HepG2 (cell line): Measurements from ENCODE around the gene CALCR. TPM values are rescaled to one million over a fixed set of nuclear protein-coding genes. Genes with fewer than 3 reads are reported as not detected.

Experiments
- ATAC-seq: fragments of 200-7000 bp; cut with Tn5 transposase; 3 replicates; pipeline ENCODE4 v1.9.1; 2020; ENCODE audit warnings: mild to moderate bottlenecking, moderate library complexity
- BruUV-seq: library from RNA; stranded (reverse); fragments of 400-500 nt; replicated peaks from 2 replicates; lab custom pipeline; 2021; lab: Mats Ljungman, UMichigan
- CTCF ChIA-PET: fragments of 300-600 bp; formaldehyde crosslinking; extraction: SDS; loops from one replicate; lab custom pipeline; 2021; ENCODE audit warnings: low total read pairs, inconsistent platforms, low intra/inter-chr PET ratio; lab: Yijun Ruan, JAX
- POLR2A ChIA-PET: fragments of 350-600 bp; sonication (Branson Sonifier 250); formaldehyde crosslinking; loops from one replicate; lab custom pipeline; 2020; ENCODE audit warnings: antibody characterized with exemption, inconsistent platforms; lab: Yijun Ruan, JAX
- DNase-seq: peaks from one replicate; pipeline ENCODE4 v3.0.0-alpha.2; 2015; ENCODE audit warnings: low spot score
- FAIRE-seq: peaks from 3 replicates; lab custom pipeline; 2011; peaks lifted over from hg19 to GRCh38; lab: Jason Lieb, UNC
- H2AFZ ChIP-seq: one replicate; pipeline ENCODE4 v1.6.1; 2011; ENCODE audit warnings: low read length, inconsistent platforms
- H3K27ac ChIP-seq: fragments of 300-600 bp; 3 replicates; pipeline ENCODE4 v1.8.0; 2011; ENCODE audit warnings: mixed run types, mild to moderate bottlenecking, mixed read lengths, low read length, inconsistent platforms; ENCODE audit not compliant: insufficient read depth; ENCODE audit errors: extremely low read length
- H3K27me3 ChIP-seq, 2 experiments: fragments of 200-600 bp in 1 of 2; 2 replicates in 1 of 2; 3 replicates in 1 of 2; pipeline versions ENCODE4 v1.6.0 to v1.8.0; 2011; ENCODE audit warnings: low read length in 2 of 2, mild to moderate bottlenecking in 2 of 2, moderate library complexity in 2 of 2, inconsistent platforms in 1 of 2; ENCODE audit not compliant: insufficient read depth in 2 of 2, control insufficient read depth in 1 of 2
- H3K36me3 ChIP-seq, 2 experiments: fragments of 200-600 bp in 1 of 2; replicated peaks in 1 of 2; 2 replicates in 1 of 2; 3 replicates in 1 of 2; pipeline versions ENCODE4 v1.5.1 to v1.8.0; 2011; ENCODE audit warnings: low read length in 2 of 2, inconsistent platforms in 1 of 2; ENCODE audit not compliant: insufficient read depth in 2 of 2, control insufficient read depth in 1 of 2
- H3K4me1 ChIP-seq: 2 replicates; pipeline ENCODE4 v1.5.1; 2012; ENCODE audit warnings: low read length, inconsistent platforms; ENCODE audit not compliant: insufficient read depth
- H3K4me2 ChIP-seq: 2 replicates; pipeline ENCODE4 v1.6.0; 2011; ENCODE audit warnings: low read depth, low read length, inconsistent platforms
- H3K4me3 ChIP-seq, 3 experiments: fragments of 200-600 bp in 1 of 3; sonication (generic), shearing (Covaris generic) in 1 of 3; replicated peaks in 1 of 3; 2 replicates each; pipeline ENCODE4 v1.5.1; 2011 to 2016; ENCODE audit warnings: low read length in 3 of 3, inconsistent platforms in 2 of 3, low read depth in 2 of 3, mild to moderate bottlenecking in 2 of 3, control low read depth in 1 of 3, mixed read lengths in 1 of 3; ENCODE audit not compliant: insufficient read depth in 1 of 3
- H3K79me2 ChIP-seq: one replicate; pipeline ENCODE4 v1.6.1; 2011; ENCODE audit warnings: low read length, inconsistent platforms; ENCODE audit not compliant: insufficient read depth
- H3K9ac ChIP-seq: 2 replicates; pipeline ENCODE4 v1.6.0; 2011; ENCODE audit warnings: mild to moderate bottlenecking, low read depth, low read length, inconsistent platforms; ENCODE audit not compliant: insufficient read depth
- H3K9me3 ChIP-seq: 2 replicates; pipeline ENCODE4 v1.5.1; 2012; ENCODE audit warnings: mild to moderate bottlenecking, low read length
- H4K20me1 ChIP-seq: 2 replicates; pipeline ENCODE4 v1.6.0; 2011; ENCODE audit warnings: inconsistent platforms, mild to moderate bottlenecking, low read length, moderate library complexity; ENCODE audit not compliant: insufficient read depth
- AKAP8 ChIP-seq: sonication (generic); formaldehyde crosslinking; IDR thresholded peaks from 2 replicates; pipeline ENCODE4 v1.5.1; 2020; ENCODE audit warnings: mild to moderate bottlenecking, missing genetic modification reagents
- CBX2 ChIP-seq, 2 experiments: fragments of 200-600 bp in 1 of 2; sonication (generic); formaldehyde crosslinking in 1 of 2; IDR thresholded peaks; 2 replicates each; pipeline versions ENCODE4 v1.7.0 to v1.8.1; 2018 to 2022; ENCODE audit warnings: low read depth in 2 of 2, low read length in 1 of 2, mild to moderate bottlenecking in 1 of 2, missing genetic modification reagents in 1 of 2
- IKZF1 ChIP-seq: fragments of 450-650 bp; IDR thresholded peaks from 2 replicates; pipeline ENCODE4 v1.7.1; 2016
- REPIN1 ChIP-seq: sonication (generic); formaldehyde crosslinking; IDR thresholded peaks from 2 replicates; pipeline ENCODE4 v1.8.0; 2022; ENCODE audit warnings: missing genetic modification reagents, low read depth, mild to moderate bottlenecking, borderline replicate concordance
- TEAD2 ChIP-seq: sonication (generic); formaldehyde crosslinking; IDR thresholded peaks from 2 replicates; pipeline ENCODE4 v1.9.0; 2021; ENCODE audit warnings: missing genetic modification reagents
- ZFP90 ChIP-seq: sonication (generic); formaldehyde crosslinking; IDR thresholded peaks from 2 replicates; pipeline ENCODE4 v1.8.0; 2022; ENCODE audit warnings: missing genetic modification reagents, mild to moderate bottlenecking, inconsistent platforms, borderline replicate concordance
- ZNF543 ChIP-seq: sonication (generic); formaldehyde crosslinking; IDR thresholded peaks from 2 replicates; pipeline ENCODE4 v1.4.0; 2020; ENCODE audit warnings: mild to moderate bottlenecking, missing genetic modification reagents
- ZNF614 ChIP-seq: IDR thresholded peaks from 2 replicates; pipeline ENCODE4 v1.6.1; 2018; ENCODE audit warnings: missing biosample characterization, missing genetic modification reagents, inconsistent platforms, borderline replicate concordance
- ZNF746 ChIP-seq: sonication (generic); formaldehyde crosslinking; IDR thresholded peaks from 2 replicates; pipeline ENCODE4 v1.8.0; 2022; ENCODE audit warnings: mild to moderate bottlenecking, missing genetic modification reagents
- WGBS: methylation state at CpG from one replicate; pipeline ENCODE4 v1.1.6; 2017; ENCODE audit warnings: low lambda C conversion rate; 5-methylcytosine and 5-hydroxymethylcytosine counted together
- in situ Hi-C: cut with HindIII; loops from 2 replicates; pipeline ENCODE4 v1.10.0; 2017; ENCODE audit warnings: low pct_unique_long_range_greater_than_20kb; ENCODE audit not compliant: extremely low pct_ligation_motif_present
- intact Hi-C: fragments of 100-400 bp; cut with micrococcal nuclease; formaldehyde crosslinking; loops from one replicate; pipeline ENCODE4 v1.10.0; 2022; ENCODE audit not compliant: unreplicated experiment
- polyA plus RNA-seq, 8 experiments: library from polyadenylated mRNA; depleted of rRNA in 3 of 8; stranded (reverse) in 7 of 8; unstranded in 1 of 8; fragments of >200 nt; fragmentation: Illumina TruSeq in 4 of 8; extraction: Trizol in 4 of 8; gene quantifications; 2 replicates each; pipeline versions ENCODE4 v1.2.1 to v1.2.3, GENCODE V29; 2011 to 2016; ENCODE audit warnings: low read depth in 4 of 8, missing spikeins in 1 of 8, mixed read lengths in 1 of 8; ENCODE audit not compliant: insufficient read depth in 1 of 8
- total RNA-seq, 5 experiments: library from RNA; depleted of rRNA; stranded (reverse); fragments of >200 nt; fragmentation: Illumina TruSeq; extraction: Trizol; gene quantifications; 2 replicates each; pipeline ENCODE4 v1.2.3, GENCODE V29; 2016; ENCODE audit warnings: low read depth in 1 of 5
- TF ChIP-seq, protein P1 (sequence below): sonication (generic); formaldehyde crosslinking; IDR thresholded peaks from 2 replicates; pipeline ENCODE4 v1.9.0; 2022; ENCODE audit warnings: low read depth, missing genetic modification reagents
- TF ChIP-seq, protein P2 (sequence below): sonication (generic); formaldehyde crosslinking; IDR thresholded peaks from 2 replicates; pipeline ENCODE4 v1.5.0; 2020; ENCODE audit warnings: missing genetic modification reagents
- TF ChIP-seq, protein P3 (sequence below): fragments of 450-650 bp; IDR thresholded peaks from 2 replicates; pipeline ENCODE4 v1.6.1; 2016
- TF ChIP-seq, protein P4 (sequence below): sonication (generic); formaldehyde crosslinking; IDR thresholded peaks from 2 replicates; pipeline ENCODE4 v1.5.1; 2020; ENCODE audit warnings: mild to moderate bottlenecking, missing genetic modification reagents, moderate library complexity
- TF ChIP-seq, protein P5 (sequence below): sonication (generic); formaldehyde crosslinking; IDR thresholded peaks from 2 replicates; pipeline ENCODE4 v1.4.0; 2020; ENCODE audit warnings: missing genetic modification reagents
- TF ChIP-seq, protein P6 (sequence below): sonication (generic); formaldehyde crosslinking; IDR thresholded peaks from 2 replicates; pipeline ENCODE4 v1.4.0; 2020; ENCODE audit warnings: mild to moderate bottlenecking, missing genetic modification reagents

The CALCR gene
- total and polyA plus RNA-seq, 2 of the 13 experiments (the other 11 are each of a cell fraction or from before 2014, with no cell fraction given) = not detected

DNA sequence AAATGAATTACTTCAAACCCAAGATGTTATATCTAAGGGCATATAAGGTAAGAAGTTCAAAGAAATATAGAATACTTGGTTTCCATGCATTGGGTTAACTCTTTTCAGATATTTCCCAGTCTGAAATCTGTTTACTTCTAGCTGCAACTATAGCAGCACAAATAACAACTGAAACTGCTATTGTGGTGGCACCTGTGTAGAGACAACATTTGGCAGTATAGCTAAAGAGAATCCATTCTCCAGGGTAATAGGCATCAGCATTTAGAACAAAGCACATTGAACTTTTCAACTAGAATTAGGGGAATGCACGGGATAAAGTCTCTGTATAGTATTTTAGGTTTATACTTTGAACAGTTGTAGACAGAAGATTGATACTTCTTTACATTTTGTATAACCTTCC is 19.7 kb upstream of the CALCR start:
- ATAC-seq (no peak), FAIRE-seq (no peak), DNase-seq (no peak)
- Histone ChIP-seq H2AFZ (no peak overlapping the region), H3K27ac (no peak overlapping the region), H3K4me3 (no peak overlapping the region), H3K79me2 (no peaks in the 10 kb centered on the region), H4K20me1 (no peaks in the 10 kb centered on the region), H3K4me2 (no peak overlapping the region), H3K27me3 (no peaks in the 10 kb centered on the region), H3K9ac (no peak overlapping the region), H3K9me3 (no peaks in the 10 kb centered on the region), H3K4me1 (no peaks in the 10 kb centered on the region), H3K36me3 (no peaks in the 10 kb centered on the region)
- in situ Hi-C loops (no loop called here), intact Hi-C loops (no loop called here)
- ChIA-PET POLR2A (no interaction called here), CTCF (no interaction called here)
- WGBS = 0% methylated on average over 1 of the region's 1 CpG
- no TSS peak for BruUV-seq
- TF ChIP-seq, protein P1, sequence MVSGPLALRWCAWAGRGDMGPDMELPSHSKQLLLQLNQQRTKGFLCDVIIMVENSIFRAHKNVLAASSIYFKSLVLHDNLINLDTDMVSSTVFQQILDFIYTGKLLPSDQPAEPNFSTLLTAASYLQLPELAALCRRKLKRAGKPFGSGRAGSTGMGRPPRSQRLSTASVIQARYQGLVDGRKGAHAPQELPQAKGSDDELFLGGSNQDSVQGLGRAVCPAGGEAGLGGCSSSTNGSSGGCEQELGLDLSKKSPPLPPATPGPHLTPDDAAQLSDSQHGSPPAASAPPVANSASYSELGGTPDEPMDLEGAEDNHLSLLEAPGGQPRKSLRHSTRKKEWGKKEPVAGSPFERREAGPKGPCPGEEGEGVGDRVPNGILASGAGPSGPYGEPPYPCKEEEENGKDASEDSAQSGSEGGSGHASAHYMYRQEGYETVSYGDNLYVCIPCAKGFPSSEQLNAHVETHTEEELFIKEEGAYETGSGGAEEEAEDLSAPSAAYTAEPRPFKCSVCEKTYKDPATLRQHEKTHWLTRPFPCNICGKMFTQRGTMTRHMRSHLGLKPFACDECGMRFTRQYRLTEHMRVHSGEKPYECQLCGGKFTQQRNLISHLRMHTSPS (CRISPR knock-in tag) = no peak
- TF ChIP-seq ZNF746 = no peak
- no peak for TF ChIP-seq ZFP90 (CRISPR knock-in tag)
- no peak for TF ChIP-seq TEAD2 (CRISPR knock-in tag)
- TF ChIP-seq, protein P2, sequence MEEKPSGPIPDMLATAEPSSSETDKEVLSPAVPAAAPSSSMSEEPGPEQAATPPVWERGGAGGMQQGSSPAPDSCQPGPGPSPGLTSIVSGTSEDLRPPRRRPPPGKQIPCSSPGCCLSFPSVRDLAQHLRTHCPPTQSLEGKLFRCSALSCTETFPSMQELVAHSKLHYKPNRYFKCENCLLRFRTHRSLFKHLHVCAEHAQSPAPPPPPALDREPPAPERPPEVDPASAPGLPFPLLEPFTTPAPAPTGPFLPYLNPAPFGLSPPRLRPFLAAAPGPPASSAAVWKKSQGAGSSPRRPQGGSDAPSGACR (CRISPR knock-in tag) = no peak
- TF ChIP-seq, protein P3, sequence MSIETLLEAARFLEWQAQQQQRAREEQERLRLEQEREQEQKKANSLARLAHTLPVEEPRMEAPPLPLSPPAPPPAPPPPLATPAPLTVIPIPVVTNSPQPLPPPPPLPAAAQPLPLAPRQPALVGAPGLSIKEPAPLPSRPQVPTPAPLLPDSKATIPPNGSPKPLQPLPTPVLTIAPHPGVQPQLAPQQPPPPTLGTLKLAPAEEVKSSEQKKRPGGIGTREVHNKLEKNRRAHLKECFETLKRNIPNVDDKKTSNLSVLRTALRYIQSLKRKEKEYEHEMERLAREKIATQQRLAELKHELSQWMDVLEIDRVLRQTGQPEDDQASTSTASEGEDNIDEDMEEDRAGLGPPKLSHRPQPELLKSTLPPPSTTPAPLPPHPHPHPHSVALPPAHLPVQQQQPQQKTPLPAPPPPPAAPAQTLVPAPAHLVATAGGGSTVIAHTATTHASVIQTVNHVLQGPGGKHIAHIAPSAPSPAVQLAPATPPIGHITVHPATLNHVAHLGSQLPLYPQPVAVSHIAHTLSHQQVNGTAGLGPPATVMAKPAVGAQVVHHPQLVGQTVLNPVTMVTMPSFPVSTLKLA = no peak
- TF ChIP-seq ZNF543 = no peak
- TF ChIP-seq, protein P4, sequence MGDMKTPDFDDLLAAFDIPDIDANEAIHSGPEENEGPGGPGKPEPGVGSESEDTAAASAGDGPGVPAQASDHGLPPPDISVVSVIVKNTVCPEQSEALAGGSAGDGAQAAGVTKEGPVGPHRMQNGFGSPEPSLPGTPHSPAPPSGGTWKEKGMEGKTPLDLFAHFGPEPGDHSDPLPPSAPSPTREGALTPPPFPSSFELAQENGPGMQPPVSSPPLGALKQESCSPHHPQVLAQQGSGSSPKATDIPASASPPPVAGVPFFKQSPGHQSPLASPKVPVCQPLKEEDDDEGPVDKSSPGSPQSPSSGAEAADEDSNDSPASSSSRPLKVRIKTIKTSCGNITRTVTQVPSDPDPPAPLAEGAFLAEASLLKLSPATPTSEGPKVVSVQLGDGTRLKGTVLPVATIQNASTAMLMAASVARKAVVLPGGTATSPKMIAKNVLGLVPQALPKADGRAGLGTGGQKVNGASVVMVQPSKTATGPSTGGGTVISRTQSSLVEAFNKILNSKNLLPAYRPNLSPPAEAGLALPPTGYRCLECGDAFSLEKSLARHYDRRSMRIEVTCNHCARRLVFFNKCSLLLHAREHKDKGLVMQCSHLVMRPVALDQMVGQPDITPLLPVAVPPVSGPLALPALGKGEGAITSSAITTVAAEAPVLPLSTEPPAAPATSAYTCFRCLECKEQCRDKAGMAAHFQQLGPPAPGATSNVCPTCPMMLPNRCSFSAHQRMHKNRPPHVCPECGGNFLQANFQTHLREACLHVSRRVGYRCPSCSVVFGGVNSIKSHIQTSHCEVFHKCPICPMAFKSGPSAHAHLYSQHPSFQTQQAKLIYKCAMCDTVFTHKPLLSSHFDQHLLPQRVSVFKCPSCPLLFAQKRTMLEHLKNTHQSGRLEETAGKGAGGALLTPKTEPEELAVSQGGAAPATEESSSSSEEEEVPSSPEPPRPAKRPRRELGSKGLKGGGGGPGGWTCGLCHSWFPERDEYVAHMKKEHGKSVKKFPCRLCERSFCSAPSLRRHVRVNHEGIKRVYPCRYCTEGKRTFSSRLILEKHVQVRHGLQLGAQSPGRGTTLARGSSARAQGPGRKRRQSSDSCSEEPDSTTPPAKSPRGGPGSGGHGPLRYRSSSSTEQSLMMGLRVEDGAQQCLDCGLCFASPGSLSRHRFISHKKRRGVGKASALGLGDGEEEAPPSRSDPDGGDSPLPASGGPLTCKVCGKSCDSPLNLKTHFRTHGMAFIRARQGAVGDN = no peak
- no peak for TF ChIP-seq REPIN1 (CRISPR knock-in tag)
- TF ChIP-seq AKAP8 (CRISPR knock-in tag) = no peak
- no peak for TF ChIP-seq CBX2 (IDR thresholded peaks at IDR 0.05; ENCODE audit: low read depth, low read length)
- TF ChIP-seq CBX2 (CRISPR knock-in tag; IDR thresholded peaks at IDR 0.05; ENCODE audit: low read depth) = no peak
- TF ChIP-seq, protein P5, sequence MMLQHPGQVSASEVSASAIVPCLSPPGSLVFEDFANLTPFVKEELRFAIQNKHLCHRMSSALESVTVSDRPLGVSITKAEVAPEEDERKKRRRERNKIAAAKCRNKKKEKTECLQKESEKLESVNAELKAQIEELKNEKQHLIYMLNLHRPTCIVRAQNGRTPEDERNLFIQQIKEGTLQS (CRISPR knock-in tag) = no peak
- no peak for TF ChIP-seq ZNF614 (CRISPR knock-in tag)
- TF ChIP-seq, protein P6, sequence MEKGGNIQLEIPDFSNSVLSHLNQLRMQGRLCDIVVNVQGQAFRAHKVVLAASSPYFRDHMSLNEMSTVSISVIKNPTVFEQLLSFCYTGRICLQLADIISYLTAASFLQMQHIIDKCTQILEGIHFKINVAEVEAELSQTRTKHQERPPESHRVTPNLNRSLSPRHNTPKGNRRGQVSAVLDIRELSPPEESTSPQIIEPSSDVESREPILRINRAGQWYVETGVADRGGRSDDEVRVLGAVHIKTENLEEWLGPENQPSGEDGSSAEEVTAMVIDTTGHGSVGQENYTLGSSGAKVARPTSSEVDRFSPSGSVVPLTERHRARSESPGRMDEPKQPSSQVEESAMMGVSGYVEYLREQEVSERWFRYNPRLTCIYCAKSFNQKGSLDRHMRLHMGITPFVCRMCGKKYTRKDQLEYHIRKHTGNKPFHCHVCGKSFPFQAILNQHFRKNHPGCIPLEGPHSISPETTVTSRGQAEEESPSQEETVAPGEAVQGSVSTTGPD = no peak
- no peak for TF ChIP-seq IKZF1
